Neural crest cell (in vitro differentiated cells): Measurements from ENCODE around the gene CDH24. TPM values are rescaled to one million over a fixed set of nuclear protein-coding genes. Genes with fewer than 3 reads are reported as not detected.

Experiments
- DNase-seq: peaks from one replicate; pipeline ENCODE4 v3.0.0; 2021; ENCODE audit warnings: low read depth, mixed read lengths, low spot score
- H3K27ac Mint-ChIP-seq: one replicate; pipeline ENCODE4 v1.8.0; 2021; ENCODE audit warnings: mild to moderate bottlenecking, mixed read lengths; ENCODE audit not compliant: unreplicated experiment
- H3K27me3 Mint-ChIP-seq: 2 replicates; pipeline ENCODE4 v1.8.0; 2021; ENCODE audit warnings: low read depth, mild to moderate bottlenecking, mixed read lengths
- H3K36me3 Mint-ChIP-seq: 2 replicates; pipeline ENCODE4 v1.8.0; 2021; ENCODE audit warnings: low read depth, mild to moderate bottlenecking, mixed read lengths
- H3K4me1 Mint-ChIP-seq: 2 replicates; pipeline ENCODE4 v1.8.0; 2021; ENCODE audit warnings: mixed read lengths
- H3K4me3 Mint-ChIP-seq: one replicate; pipeline ENCODE4 v1.8.0; 2021; ENCODE audit warnings: mild to moderate bottlenecking, mixed read lengths
- H3K9me3 Mint-ChIP-seq: 2 replicates; pipeline ENCODE4 v1.8.0; 2021; ENCODE audit warnings: mixed read lengths
- CTCF ChIP-seq: fragments of 200-600 bp; sonication (generic); conservative IDR thresholded peaks from 2 replicates; pipeline ENCODE4 v1.5.0; 2021; ENCODE audit warnings: antibody characterized with exemption, mild to moderate bottlenecking
- total RNA-seq: library from RNA; stranded (reverse); gene quantifications from 2 replicates; pipeline ENCODE4 v1.2.1, GENCODE V29; 2021

Gene CDH24
- total RNA-seq, 1 donor from 2014 or later = 37.2 TPM

DNA sequence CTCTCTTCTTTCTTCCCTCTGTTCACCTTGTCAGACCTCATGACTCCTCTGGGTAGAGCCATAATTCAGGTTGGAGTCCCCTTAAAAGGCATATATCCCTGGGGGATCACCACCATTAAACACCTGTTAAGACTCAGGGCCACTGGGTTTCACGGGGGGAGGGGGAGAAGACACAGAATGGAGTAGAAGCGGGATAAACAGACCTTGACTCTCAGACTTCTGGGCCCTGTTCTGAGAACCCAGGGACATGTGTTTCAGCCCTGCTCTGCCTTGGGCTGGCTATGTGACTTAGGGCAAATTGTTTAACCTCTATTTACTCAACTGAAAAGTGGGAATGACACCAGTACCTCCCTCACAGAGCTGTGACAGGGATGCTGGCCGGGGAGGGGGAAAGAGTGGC lies 4.6 kb downstream of the CDH24 start:
- no peak overlapping the region for H3K27ac Mint-ChIP-seq

GRCh38 chr14:23052182-23052623 lies 5.1 kb downstream of the CDH24 start:
- Mint-ChIP-seq H3K27me3 (peaks cover 5% of the 10 kb centered on the region), H3K4me1 (peaks cover 14% of the 10 kb centered on the region), H3K36me3 (peaks cover 6% of the 10 kb centered on the region), H3K4me3 (no peak overlapping the region), H3K9me3 (no peaks in the 10 kb centered on the region), H3K27ac (no peak overlapping the region)
- DNase-seq = no peak
- TF ChIP-seq CTCF = no peak

More for the DNA sequence above, 4.6 kb downstream of the CDH24 start:
- TF ChIP-seq CTCF = no peak
- H3K36me3 Mint-ChIP-seq = peaks cover 2% of the 10 kb centered on the region
- no peaks in the 10 kb centered on the region for H3K9me3 Mint-ChIP-seq
- peaks cover 14% of the 10 kb centered on the region for H3K4me1 Mint-ChIP-seq
- H3K27me3 Mint-ChIP-seq = peaks cover 5% of the 10 kb centered on the region
- DNase-seq = no peak
- peak overlapping the region; percentile 21 for H3K4me3 Mint-ChIP-seq

DNA sequence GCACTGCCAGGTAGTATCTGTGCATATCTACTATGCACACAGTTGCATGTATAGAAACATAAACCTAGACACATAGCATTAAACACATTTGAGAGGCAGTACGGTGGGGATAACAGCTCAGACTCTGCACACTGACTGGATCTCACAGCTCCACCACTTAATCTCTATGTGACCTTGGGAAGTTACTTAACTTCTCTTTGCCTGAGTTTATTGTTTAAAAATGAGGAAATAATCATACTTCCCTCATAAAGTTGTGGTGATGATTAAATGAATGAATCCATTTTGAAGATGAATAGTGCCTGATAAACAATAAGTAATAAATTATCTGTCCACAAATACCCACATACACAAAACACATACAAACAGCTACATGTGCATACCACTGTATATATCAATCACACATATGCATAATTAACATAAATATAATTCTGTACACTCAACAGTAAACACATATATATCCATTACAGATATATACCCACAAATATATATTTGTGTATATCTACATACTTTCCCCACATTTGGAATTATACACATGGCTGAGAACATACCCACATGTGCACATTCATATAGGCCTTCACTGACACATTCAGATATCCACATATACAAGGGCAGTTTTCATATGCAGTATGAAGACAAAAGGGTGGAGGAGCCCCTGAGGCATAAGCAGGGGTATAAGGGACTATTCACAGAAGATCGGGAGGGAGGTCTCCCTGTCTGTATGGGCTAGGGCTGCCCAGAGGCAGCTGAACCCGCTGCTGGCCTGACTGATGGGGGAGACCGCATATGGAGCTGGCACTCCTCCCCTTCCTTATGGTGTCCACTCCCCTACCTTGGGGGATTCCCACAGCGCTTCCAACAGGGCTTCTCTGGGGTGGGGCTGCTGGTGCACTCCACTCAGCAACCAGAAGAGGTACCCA lies 5.9 kb downstream of the CDH24 start:
- Mint-ChIP-seq H3K27me3 (peaks cover 3% of the 10 kb centered on the region), H3K4me1 (peaks cover 7% of the 10 kb centered on the region), H3K9me3 (no peaks in the 10 kb centered on the region), H3K36me3 (peaks cover 6% of the 10 kb centered on the region), H3K27ac (no peak overlapping the region), H3K4me3 (no peak overlapping the region)
- no peak for DNase-seq
- TF ChIP-seq CTCF = no peak

DNA sequence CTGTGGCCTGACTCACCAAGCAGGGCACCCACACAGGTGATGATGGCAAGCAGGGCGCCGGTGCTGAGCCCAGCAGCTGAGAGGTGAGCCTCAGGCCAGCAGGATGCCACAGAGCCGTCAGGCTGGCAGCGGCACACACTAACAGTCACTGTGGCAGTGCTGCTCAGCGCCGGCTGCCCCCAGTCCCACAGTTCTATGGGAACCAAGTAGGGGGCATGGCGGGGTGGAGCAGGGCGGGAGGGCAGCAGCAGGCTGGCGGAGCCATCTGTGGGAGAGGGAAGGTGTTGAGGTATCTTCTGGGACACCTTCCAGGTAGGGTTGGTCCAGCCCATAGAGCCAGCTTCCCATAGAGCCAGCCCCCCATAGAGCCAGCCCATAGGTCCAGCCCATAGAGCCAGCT lies 8.3 kb downstream of the CDH24 start:
- H3K4me3 Mint-ChIP-seq = no peak overlapping the region
- H3K4me1 Mint-ChIP-seq = peaks cover 2% of the 10 kb centered on the region
- no peaks in the 10 kb centered on the region for H3K9me3 Mint-ChIP-seq
- no peak for TF ChIP-seq CTCF
- no peak overlapping the region for H3K27ac Mint-ChIP-seq
- H3K27me3 Mint-ChIP-seq = no peaks in the 10 kb centered on the region
- DNase-seq = no peak
- peaks cover 4% of the 10 kb centered on the region for H3K36me3 Mint-ChIP-seq

GRCh38 chr14:23047751-23048693 lies 9.3 kb downstream of the CDH24 start:
- Mint-ChIP-seq H3K9me3 (no peaks in the 10 kb centered on the region), H3K27ac (no peak overlapping the region), H3K4me1 (peaks cover 4% of the 10 kb centered on the region), H3K27me3 (no peaks in the 10 kb centered on the region), H3K36me3 (peaks cover 4% of the 10 kb centered on the region), H3K4me3 (no peak overlapping the region)
- TF ChIP-seq CTCF = no peak
- DNase-seq = no peak
